Measurements from ENCODE around the gene PLCD4.

PLCD4 gene

DNA sequence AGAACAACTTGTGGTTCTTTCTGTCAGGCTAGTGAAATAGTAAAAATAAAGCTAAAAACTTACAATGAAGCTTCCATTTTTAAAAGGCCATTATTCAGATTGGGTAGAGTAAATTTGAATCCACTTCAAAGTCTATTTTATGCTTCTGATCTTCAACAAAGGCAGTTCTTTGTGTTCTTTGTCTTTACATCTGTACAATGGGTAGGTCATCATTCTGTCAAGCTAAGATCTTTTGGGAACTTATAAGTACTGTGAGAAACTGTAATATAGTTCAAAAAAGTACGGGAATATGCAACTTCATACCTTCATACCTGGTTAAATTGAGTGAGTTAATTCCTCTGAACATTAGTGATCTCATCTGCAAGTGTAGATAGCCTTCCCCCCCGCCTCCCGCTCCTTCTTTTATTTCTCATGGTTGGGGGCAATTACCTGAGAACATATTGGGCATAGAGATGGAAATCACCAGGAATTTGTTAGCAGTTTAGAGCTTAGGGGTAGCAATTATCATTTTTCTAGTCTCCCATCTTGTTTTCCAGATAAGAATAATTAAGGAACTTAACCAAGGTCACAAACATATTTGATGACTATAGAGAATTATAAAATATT lies 29.3 kb upstream of the PLCD4 start:
- DNase-seq (ENCODE audit: low spot score) = no peak
- TF ChIP-seq, protein P1, sequence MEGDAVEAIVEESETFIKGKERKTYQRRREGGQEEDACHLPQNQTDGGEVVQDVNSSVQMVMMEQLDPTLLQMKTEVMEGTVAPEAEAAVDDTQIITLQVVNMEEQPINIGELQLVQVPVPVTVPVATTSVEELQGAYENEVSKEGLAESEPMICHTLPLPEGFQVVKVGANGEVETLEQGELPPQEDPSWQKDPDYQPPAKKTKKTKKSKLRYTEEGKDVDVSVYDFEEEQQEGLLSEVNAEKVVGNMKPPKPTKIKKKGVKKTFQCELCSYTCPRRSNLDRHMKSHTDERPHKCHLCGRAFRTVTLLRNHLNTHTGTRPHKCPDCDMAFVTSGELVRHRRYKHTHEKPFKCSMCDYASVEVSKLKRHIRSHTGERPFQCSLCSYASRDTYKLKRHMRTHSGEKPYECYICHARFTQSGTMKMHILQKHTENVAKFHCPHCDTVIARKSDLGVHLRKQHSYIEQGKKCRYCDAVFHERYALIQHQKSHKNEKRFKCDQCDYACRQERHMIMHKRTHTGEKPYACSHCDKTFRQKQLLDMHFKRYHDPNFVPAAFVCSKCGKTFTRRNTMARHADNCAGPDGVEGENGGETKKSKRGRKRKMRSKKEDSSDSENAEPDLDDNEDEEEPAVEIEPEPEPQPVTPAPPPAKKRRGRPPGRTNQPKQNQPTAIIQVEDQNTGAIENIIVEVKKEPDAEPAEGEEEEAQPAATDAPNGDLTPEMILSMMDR (IDR thresholded peaks at IDR 0.05; ENCODE audit: extremely low read depth, insufficient read depth, missing control alignments) = no peak
- in situ Hi-C loops (cut with MboI; ENCODE audit: low pct_unique_long_range_greater_than_20kb, low sequenced_read_pairs, unreplicated experiment) = no loop called here

DNA sequence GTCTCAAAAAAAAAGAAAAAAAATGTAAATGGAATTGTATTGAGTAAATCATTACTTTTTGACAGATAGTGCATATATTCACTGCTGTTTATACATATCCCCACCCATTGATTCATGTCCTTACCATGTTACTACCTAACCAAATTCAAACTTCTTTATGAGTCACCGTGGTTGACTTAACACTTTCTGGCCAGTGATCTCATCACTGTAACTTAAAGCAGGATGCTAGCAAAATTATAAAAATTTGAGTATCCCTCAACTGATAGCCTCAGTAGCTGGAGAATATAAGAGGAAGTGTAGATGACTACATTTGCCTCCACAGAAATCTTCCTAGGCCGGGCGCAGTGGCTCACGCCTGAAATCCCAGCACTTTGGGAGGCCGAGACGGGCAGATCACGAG lies 25.6 kb upstream of the PLCD4 start:
- TF ChIP-seq, protein P1 (IDR thresholded peaks at IDR 0.05; ENCODE audit: extremely low read depth, insufficient read depth, missing control alignments) = no peak
- DNase-seq (ENCODE audit: low spot score) = peak; percentile 39

DNA sequence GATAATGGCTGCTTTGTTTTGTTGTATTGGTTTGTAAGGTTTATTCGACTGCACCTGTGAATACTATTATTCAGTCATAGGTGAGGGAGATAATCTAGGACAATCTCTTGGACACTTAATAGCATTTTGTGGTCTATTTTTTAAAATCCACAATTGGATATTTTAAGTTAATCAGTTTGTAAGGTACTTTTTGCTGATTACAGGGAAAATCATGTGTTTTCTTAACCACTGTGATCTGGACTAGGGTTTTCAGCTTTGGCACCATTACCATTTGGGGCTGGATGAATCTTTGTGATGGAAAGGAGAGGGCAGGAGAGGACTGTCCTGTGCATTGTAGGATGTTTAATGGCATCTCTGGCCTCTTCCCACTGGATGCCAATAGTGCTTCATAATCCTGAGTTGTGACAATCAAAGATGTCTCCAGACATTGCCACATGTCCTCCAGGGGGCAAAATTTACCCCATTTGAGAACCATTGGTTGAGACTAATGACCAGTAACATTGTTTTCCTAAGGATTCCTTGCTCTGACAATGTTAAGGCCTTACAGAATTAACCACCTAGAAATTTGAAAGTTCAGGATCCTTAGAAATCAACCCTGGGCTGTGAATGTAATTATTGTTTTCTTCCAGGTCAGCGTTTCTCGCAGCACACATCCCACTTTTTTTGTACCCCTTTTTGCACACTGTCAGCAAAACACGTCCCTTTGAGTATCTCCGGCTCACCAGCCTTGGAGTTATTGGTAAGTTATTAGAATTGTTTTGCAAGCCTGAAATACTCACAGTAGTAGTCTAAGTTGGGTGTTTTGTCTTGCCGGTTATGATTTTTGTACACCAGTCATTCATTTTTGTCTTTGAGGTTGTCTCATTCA lies 23.5 kb upstream of the PLCD4 start:
- TF ChIP-seq, protein P1 (IDR thresholded peaks at IDR 0.05; ENCODE audit: extremely low read depth, insufficient read depth, missing control alignments) = no peak
- no peak for DNase-seq (ENCODE audit: low spot score)
- in situ Hi-C loops (cut with MboI; ENCODE audit: low pct_unique_long_range_greater_than_20kb, low sequenced_read_pairs, unreplicated experiment) = no loop called here

More for the DNA sequence above, 25.6 kb upstream of the PLCD4 start:
- in situ Hi-C loops (cut with MboI; ENCODE audit: low pct_unique_long_range_greater_than_20kb, low sequenced_read_pairs, unreplicated experiment) = no loop called here

DNA sequence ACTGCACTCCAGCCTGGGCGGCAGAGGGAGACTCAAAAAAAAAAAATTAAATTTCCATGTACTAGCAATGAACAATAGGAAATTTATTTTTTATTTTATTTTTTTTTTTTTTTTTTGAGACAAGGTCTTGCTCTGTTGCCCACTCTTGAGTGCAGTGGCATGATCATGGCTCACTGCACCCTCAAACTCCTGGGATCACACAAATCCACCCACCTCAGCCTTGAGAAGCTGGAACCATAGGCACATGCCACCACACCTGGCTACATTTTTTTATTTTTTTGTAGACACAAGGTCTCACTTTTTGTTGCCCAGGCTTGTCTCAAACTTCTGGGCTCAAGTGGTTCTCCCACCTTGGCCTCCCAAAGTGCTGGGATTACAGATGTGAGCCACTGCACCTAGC lies 22.2 kb upstream of the PLCD4 start:
- DNase-seq (ENCODE audit: low spot score) = no peak
- in situ Hi-C loops (cut with MboI; ENCODE audit: low pct_unique_long_range_greater_than_20kb, low sequenced_read_pairs, unreplicated experiment) = no loop called here
- TF ChIP-seq, protein P1 (IDR thresholded peaks at IDR 0.05; ENCODE audit: extremely low read depth, insufficient read depth, missing control alignments) = no peak

DNA sequence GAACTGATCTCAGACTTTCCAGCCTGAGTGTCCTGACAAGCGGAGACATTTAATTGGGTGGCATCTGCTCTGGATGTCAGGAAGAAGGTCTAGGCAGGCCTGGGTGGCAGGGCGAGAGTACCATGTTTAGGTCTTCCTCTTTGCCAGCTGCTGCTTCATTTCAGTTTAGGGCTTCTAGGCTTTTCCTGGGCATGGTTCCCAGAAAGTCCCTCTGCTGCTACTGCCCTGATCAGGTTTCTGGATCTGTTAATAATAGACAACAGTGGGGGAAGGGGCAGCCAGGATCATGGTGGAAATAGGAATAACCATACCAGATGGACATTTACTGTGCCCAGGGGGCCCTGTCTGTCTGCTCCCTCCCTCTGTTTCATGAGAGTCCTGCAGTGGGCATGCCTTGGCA lies 2.3 kb upstream of the PLCD4 start:
- no peak for DNase-seq (ENCODE audit: low spot score)
- TF ChIP-seq, protein P1 (IDR thresholded peaks at IDR 0.05; ENCODE audit: extremely low read depth, insufficient read depth, missing control alignments) = no peak
- in situ Hi-C loops (cut with MboI; ENCODE audit: low pct_unique_long_range_greater_than_20kb, low sequenced_read_pairs, unreplicated experiment) = no loop called here

DNA sequence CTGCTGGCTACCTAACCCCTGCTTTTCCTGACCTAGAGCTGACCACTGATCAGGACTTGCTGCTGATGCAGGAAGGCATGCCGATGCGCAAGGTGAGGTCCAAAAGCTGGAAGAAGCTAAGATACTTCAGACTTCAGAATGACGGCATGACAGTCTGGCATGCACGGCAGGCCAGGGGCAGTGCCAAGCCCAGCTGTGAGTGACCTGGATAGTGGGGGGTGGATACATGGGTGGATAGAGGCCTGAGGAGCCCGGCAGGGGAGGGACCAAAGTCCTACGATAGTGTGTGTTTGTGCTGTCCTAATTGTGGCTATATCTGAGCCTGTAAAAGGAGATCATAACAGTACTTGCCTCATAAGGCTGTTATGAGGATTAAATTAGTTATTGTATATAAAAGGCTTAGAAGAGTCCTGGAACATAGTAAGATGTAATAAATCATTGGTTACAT lies 8.2 kb downstream of the PLCD4 start:
- in situ Hi-C loops (cut with MboI; ENCODE audit: low pct_unique_long_range_greater_than_20kb, low sequenced_read_pairs, unreplicated experiment) = no loop called here
- TF ChIP-seq, protein P1 (IDR thresholded peaks at IDR 0.05; ENCODE audit: extremely low read depth, insufficient read depth, missing control alignments) = no peak

More for the DNA sequence above, 8.2 kb downstream of the PLCD4 start:
- no peak for DNase-seq (ENCODE audit: low spot score)

All from GM13977 (cell line).